HG02981 (cell line): ENCODE data around the gene MACROD2.

Source experiments
- ATAC-seq: cut with Tn5 transposase; IDR thresholded peaks from one replicate; pipeline ENCODE4 v1.9.1; 2021; ENCODE audit warnings: mild to moderate bottlenecking, moderate library complexity; ENCODE audit not compliant: unreplicated experiment

MACROD2 gene

DNA sequence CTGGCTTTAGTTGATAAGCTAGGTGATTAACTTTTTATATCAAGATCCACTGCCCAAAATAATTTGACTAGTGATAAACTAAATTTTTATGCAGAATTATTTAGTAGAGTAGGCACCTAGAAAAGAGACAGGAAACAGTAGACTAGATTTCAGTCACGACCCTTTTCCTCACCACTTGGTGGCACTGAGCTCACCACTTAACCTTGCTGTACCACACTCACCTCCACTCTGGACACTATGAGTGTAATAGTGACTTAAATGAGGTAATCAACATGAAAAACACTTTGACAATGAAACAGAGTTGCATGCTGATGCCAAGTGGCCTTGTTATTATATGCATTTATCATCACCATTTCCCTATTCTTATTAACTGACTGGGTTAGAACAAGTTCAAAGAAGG, 1847.6 kb downstream of the MACROD2 start:
- no peak for ATAC-seq

DNA sequence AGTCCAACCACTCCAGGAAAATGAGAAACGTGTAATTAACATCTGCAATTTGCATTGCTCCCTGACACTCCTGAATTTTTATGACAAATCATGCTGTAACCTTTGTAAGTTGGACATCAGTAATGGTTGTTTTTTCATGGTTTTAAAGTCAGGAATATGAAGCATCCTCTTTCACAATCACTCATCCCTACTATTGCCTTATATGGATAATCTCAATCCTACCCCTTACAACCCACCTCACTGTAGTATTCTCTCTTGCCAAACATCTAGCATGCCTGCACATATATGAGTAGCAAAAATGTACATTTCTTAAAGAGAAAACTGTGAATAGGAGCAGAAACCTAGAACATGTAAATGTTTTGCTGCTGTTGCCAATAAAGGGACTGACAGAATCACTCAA, 1848.5 kb downstream of the MACROD2 start:
- no peak for ATAC-seq

DNA sequence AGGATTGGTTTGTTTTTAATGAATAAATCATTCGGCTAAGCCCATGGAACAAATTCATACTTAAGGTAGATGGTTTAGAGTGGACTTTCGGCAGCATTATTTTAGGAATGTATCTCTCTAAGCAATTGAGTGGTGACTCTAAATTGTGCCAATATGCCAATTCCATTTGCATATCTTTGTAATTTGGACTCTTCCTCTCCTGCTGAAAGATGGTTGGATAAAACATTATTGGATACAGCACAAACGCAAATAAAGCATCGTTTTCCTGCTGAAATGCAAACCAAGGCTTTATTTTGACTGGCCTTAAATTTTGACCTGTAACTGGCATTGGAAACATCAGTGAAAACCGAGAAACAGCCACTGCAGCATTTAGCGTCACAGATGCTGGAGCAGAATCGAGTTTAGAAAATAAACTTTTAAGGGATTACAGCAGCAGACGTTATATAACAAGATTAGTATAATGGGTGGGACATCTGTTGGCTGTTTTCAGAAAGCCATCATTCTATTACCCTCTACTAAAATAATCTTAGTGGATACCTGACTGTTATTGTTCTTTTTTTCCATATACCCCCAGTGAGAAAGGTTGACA, 1852.0 kb downstream of the MACROD2 start:
- ATAC-seq: no peak

DNA sequence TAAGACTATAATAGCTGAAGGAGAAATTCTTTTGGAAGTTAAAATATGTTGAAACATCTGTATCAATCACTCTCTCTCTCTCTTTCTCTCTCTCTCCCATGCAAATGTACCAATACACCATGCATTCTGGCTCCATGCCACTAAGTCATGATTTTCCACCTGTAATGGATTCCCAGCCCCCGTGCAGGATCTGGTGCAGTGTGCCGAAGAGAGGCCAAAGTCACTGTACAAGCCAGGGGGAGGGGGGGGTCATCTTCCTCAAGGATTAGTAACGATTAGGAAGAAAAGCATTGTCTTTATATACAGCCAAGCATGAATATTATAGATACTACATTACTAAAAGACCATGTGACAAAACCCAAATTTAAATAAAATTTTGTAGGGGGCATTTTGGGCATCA, 1852.8 kb downstream of the MACROD2 start:
- no peak for ATAC-seq

DNA sequence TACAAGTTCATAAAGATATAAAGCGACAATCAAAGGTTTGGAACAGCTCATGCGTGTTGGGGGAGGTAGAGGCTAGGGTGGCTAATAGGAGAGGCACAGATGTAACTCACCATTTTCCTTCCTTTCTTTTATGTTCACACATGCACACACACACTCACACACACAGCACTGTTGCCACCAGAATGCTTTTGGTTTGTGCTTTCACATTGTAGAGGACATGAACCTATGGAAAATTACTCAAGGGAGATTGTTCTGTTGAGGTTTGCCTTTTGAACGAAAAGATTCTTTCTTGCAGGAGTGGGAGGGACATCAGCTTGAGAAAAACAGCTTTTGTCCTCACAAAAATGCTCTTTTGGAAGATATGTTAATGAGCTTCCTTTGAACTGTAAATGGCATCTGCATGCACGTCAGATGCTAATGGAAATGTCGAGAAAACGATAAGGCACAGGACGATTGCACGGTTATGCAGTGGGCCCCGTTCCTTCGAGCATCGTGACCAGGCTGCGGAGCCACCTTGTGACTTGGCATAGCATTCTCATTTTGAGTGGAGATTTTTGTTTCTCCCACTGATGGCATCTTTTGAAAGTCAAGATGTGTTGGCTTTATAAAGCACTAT, 1853.8 kb downstream of the MACROD2 start:
- no peak for ATAC-seq

DNA sequence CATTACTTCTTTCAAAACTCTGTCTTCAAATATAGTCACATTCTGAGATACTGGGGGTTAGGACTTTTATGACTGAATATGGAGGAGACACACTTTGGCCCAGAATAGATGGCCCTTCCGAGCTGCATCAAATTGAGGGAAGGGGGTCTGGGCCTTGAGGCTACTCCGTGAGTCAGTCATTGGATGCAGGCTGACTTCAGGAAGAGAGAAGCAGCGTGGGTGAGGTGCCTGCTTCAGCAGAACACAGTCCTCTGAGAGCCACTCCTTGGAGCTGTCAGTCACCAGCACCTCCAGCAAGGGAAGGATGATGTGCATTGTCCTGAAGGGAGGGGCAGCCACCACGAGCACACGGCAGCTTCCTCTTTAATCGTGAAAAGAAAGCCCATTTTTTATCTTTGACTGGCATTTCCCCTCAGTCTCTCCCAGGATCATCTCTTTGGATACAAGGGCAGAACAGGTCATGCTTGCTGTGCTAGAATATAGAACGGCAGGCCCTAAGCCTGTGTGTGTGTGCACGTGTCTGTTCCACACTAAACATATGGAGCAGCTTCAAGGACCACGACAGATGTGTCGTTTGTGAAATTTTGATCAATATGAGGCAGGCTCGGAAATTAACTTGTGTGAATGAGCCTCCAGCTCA, 1856.4 kb downstream of the MACROD2 start:
- ATAC-seq: no peak

DNA sequence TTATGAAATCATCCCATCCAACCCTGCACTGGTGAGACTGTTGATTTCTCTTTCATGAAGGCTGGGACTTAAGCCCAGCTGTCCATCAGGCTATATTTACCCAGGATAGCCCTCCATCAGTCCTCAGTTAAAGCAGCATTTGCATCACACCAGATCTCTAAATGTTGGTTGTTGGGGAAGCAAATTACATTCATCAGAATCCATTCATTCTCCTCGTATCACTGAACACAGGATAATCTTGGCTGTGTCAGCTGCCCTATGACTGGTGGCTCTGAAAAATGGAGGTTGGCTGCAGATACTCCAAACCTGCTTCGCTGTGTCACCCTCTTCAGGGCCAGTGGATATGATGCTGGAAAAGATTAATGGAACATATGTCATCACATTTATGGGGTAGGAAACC, 1859.6 kb downstream of the MACROD2 start:
- ATAC-seq: no peak

DNA sequence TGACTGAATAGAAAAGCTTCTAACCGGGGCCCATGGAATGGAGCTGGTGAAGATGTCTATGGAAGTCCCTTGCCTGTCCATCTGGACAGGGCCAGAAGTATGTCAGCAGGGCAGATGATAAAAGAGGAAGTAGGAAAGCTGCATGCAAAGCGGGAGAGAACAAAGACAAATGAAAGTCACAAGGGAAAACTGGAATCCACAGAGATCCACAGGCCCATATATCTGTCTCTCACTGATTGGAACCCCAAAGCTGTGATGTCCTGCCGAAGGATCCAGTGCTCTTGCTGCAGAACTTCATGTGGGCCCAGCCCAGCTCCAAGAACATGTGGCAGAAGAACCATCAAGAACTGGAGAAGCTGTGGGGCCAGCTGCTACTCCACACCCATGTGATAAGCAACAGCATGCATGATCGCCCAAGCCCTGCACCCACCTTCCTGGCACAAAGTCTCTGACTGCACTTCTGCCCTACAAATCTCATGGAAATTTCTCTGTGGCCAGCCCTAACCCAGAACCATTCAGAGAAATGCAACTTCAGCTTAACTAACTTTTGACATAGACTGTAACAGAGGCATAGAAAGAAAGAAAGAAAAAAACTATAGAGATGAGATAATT, 1862.0 kb downstream of the MACROD2 start:
- peak; percentile 67 for ATAC-seq

DNA sequence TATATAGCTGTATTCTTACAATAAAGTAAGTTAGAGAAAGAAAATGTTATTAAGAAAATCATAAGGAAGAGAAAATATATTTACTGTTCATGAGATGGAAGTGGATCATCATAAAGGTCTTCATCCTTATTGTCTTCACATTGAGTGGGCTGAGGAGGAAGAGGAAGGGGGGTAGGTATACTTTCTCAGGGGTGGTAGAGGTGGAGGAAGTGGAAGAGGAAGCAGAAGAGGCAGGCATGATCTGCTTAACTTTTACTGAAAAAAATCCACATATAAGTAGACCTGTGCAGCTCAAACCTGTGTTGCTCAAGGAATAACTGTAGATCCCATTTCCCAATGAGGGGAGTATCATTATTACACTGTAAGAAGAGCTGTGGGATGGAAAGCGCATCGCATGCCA, 1863.7 kb downstream of the MACROD2 start:
- ATAC-seq: no peak

DNA sequence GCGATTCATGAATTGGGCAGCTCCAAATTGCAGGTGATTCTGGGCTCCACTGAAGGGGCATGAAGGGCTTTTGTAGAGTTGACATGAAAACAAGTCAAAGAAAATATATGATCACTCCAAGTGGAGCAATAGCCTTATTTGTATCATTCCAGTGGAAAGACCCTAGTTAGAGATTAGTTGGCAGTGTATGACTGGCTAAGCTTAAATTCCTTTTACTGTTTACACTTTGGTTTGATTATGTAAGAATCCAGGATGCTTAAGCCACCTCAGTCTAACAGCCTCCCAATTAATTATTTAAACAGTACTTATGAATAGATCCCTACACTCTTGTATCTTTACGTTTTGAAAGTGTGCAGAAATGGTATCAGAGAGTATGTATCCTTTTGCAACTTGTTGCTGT, 1865.5 kb downstream of the MACROD2 start:
- no peak for ATAC-seq

DNA sequence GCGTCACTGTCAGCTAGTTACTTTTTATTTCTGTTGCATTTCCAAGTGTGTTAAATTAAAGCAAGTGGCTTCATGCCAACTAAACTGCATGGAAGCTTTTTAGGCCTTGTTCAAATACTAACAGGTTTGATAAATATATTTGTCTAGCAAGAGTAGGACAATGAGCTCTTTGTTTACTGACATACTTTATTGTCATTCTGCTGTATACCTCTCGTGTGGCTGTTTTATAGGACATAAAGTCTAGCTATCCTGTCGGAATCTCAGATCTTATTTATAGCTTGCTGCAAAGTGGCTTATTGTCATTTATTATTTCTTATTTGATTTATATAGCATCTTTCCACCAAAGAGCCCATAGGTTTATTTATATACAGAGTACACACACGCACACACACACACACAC, 1866.9 kb downstream of the MACROD2 start:
- ATAC-seq: no peak

DNA sequence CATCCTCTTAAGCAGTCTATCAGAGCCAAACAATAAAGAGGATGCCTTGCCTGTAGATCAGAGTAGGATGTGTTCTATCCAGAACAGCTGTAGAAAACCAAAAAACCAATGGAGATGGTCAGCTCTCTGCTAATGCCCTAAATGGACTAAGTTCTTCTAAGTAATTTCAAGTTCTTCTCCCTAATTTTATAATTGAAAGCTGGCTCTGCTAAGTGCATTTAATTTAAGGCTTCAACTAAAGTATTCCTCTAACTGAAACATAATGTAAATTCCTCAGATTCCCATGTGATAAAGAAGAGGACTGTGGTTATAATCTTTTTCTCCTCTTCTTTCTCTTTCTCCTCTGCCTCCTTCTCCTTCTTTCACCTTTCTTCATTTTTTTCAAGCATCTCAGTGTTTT, 1868.4 kb downstream of the MACROD2 start:
- ATAC-seq: no peak

DNA sequence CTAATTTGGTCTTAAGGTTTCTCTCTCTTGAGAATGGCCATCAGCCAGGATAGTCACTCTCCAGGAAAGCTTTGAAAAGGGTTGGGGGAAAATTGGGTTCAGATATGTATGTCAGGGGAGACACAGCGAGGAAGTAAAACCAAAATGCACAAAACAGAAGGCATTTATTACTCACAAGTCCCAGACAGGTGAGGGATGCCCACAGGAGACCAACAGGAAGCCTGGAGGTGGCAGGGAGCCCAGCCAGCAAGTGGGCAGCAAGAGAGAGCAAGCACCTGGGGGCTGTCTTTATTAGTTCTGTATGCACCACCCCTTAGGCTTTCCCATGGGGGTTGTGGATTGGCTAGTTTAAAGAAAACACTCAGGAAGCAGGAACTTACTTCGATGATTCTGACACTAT, 1870.2 kb downstream of the MACROD2 start:
- no peak for ATAC-seq

DNA sequence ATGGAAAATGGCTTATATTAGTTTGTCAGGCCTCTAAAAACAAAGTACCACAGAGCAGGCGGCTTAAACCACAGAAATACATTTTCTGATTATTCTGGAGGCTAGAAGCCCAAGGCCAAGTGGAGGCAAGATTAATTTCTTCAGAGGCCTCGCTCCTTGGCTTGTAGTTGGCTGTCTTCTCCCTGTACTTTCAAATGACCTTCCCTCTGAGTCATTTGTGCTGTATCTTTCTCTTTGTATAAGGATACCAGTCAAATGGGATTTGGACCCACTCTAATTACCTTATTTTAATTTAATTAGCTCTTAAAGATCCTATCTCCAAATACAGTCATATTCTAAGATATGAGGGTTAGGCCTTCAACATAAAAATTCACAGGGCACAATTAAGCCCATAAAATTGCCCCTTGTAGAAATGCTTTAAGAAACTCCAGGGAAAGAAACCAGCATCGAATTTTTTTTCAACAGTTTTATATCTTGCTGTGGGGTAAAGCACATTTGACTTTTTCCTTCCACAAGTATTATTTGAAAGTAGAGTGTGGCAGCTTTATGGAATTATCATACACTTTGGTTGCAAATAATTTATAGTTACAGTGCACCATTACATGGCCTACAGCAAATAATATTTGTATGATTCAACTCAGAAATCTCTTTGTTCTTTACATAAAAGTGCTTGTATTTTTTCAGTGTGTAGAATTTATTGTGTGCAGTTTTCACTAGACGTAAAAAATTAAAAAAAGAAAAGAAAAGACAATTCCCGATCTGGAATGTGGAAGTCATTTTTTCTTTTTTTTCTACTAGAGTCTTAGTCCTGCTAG, 1871.8 kb downstream of the MACROD2 start:
- ATAC-seq: no peak

DNA sequence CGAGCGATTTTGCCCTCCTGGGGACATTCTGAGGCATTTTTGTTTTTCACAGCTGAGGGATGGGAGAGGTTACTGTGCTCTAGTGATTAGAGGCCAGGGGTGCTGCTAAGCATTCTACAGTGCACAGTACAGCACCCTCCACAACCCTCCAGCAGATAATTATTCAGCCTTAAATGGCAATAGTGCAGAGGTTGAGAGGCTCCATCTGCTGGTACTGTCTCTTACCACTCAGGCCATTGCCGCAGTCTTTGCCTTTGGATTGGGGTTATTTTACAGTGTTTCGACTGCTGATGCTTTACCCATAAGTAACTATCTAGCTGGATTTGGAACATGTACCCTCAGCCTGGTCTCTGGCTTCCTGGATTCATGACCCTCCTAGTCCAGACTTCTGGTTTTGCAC, 1872.6 kb downstream of the MACROD2 start:
- ATAC-seq: no peak

DNA sequence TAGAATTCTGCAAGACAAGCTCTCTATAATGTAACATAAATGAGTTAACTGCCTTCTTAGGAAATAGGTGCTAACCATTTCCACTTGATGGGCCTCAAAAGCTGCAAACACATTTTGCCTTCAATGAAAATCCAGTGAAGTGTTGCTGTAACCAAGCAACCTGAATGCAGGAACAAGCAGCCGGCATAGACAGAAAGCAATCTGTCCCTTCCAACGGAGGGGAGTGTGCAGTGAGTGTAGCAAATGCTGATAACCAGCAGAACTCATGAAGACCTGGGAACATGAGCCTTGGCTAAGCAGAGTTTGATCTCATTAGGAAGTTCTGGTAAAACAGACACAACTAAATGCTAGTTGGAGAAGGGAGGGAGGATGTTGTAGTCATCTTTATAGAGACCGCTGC, 1880.1 kb downstream of the MACROD2 start:
- no peak for ATAC-seq

DNA sequence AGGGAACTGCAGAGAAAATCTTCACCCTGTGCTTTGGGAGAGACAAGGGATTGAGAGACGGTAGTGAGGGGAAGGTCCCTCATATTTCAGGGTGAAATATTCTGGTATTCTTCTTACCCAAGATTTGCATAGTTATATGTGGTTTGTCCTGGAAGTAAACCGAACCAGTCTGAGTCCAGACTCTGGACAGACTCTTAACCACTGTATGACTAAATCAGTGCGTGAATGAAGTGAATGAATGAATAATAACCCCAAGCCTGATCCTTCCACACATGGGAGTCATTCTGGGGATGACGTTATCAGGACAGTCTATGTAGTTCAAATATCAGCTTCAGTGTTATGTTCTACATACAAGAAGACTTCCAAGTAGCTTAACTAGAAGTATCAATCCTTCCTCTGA, 1887.2 kb downstream of the MACROD2 start:
- ATAC-seq: no peak

DNA sequence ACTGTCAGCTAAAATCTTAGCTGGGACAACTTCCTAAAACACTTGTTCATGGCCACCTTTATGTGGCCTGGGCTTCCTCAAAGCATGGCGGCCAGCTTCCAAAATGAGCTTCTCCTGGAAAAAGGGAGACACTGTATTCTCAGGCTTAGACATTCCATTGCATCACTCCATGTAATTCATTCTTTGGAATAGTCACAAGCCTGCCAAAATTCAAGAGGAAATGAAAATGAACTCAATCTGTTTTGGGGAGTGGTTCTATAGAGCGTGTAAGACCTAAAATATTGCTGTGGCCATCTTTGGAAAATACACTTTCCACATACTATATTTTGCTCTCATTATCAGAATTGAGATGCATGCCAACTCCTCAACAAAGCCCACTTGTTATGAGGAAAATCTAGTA, 1890.9 kb downstream of the MACROD2 start:
- ATAC-seq: no peak

DNA sequence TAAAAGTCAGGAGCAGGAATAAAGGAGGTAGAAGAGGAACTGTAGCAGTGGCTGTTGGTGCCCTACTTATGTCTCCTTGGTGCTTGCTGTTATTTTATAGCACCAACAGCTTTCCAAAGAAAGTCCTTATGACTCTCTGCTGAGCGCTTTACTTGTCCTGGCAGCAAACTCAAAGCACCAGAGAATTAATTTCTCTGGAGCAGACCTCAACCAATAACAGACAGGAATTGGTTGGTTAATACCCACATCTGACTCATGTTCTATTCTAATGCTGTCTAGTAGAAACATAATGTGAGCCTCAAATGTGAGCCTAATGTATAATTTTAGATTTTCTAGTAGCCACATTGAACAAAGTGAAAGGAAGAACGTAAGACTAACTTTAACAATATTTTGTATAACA, 1892.1 kb downstream of the MACROD2 start:
- no peak for ATAC-seq

DNA sequence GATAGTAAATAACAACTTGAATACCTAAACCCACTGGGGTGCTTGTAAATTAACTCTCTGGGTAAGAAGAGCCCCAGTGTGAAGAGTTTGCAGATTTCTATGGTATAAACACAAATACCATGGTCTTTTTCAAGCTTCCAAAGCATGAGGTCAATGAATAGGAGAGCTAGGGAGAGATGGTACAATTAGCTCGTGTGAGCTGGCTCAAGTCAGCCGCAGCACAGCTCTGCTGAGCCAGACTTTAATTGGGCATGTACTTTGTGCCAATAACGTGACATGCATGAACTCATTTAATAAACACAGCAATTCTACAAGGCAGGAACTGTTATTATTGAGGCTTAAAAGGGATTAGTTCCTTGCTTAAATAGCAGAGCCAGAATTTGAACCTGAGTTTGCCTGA, 1893.7 kb downstream of the MACROD2 start:
- no peak for ATAC-seq

DNA sequence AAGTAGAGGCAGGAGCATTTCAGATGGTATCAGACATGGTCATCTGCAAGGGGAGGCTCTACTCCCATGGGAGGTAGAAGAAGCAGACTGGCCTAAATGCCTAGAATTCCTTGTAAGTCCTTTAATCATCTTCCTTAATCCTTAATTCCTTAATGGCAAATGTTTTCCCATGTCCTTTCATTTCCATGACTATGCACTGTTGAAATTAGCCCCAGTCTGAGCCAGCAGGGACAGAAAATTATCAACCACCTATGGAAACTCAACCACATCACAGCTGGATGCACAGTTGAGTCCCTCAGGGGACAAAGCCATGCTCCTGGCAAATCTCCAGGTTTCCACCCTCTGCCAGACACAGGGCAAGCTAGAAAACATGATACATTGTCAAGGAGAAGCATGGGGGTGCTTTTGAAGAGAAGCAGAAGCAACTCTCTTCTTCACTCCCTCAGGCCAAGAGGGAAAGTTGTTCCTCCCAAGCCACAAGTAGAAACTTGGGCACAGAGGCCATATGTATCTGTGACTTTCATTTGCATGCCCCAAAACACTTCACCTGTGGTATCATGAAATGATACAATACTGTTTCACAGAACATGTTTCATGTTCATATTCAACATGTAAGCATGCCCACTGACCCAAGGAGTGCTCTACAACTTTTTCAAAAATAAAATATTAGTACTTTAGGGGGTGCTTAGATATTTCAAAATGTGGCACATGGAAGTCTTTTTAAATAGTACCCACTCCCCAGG, 1894.4 kb downstream of the MACROD2 start:
- ATAC-seq: peak; percentile 49
